Hepatocyte (in vitro differentiated cells): ENCODE measurements around the gene XBP1.

ENCODE experiments used
- EZH2 ChIP-seq: fragments of 200-600 bp; sonication (generic); IDR thresholded peaks from 2 replicates; pipeline ENCODE4 v1.6.1; 2016; ENCODE audit warnings: antibody characterized with exemption, mild to moderate bottlenecking, borderline replicate concordance
- TF ChIP-seq, protein P1 (sequence below): fragments of 200-600 bp; sonication (generic); IDR thresholded peaks from 2 replicates; pipeline ENCODE4 v1.5.1; 2016; ENCODE audit warnings: antibody characterized with exemption, mild to moderate bottlenecking; ENCODE audit not compliant: poor library complexity

DNA sequence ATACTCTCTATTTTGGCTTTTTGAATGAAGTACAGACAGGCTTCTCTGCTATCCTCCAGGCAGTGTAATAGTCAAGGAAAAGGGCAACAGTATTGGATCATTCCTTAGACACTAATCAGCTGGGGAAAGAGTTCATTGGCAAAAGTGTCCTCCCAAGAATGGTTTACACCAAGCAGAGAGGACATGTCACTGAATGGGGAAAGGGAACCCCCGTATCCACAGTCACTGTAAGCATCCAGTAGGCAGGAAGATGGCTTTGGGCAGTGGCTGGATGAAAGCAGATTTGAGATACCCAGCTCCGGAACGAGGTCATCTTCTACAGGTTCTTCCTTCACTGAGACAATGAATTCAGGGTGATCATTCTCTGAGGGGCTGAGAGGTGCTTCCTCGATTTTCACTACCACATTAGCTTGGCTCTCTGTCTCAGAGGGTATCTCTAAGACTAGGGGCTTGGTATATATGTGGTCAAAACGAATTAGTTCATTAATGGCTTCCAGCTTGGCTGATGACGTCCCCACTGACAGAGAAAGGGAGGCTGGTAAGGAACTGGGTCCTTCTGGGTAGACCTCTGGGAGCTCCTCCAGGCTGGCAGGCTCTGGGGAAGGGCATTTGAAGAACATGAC is 5.2 kb downstream of the XBP1 start:
- TF ChIP-seq EZH2: no peak
- TF ChIP-seq, protein P1, sequence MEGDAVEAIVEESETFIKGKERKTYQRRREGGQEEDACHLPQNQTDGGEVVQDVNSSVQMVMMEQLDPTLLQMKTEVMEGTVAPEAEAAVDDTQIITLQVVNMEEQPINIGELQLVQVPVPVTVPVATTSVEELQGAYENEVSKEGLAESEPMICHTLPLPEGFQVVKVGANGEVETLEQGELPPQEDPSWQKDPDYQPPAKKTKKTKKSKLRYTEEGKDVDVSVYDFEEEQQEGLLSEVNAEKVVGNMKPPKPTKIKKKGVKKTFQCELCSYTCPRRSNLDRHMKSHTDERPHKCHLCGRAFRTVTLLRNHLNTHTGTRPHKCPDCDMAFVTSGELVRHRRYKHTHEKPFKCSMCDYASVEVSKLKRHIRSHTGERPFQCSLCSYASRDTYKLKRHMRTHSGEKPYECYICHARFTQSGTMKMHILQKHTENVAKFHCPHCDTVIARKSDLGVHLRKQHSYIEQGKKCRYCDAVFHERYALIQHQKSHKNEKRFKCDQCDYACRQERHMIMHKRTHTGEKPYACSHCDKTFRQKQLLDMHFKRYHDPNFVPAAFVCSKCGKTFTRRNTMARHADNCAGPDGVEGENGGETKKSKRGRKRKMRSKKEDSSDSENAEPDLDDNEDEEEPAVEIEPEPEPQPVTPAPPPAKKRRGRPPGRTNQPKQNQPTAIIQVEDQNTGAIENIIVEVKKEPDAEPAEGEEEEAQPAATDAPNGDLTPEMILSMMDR: no peak
